ENCODE results near the gene SLC7A14.

SLC7A14 gene

DNA sequence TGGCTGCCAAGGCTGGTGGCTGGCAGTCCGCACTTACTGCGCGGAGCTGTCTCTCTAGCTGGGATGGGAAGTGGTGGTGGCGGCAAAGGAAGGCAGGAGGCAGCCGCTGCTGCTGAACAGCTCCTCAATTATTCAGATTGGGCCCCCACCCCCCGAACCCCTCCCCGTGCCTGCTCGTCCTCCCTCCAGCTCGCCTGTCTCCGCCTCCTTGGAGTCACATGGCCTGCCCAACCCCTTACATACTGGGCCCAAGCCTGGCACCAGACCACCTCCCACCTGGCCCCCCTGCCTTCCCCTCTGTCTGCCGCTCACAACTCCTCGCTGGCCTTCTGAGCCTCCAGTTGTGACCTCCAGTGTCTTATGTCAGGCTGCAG is at the start of gene SLC7A14:
Gene SLC7A14, minus strand, starts transcription at position 139 of the 374 bp plus-strand sequence. CDS start 59,139 bp downstream, outside the sequence.
- H3K36me3 Mint-ChIP-seq, result peaks cover 1% of the 10 kb centered on the region
- no peaks in the 10 kb centered on the region for H3K4me1 Mint-ChIP-seq
- H3K27me3 Mint-ChIP-seq, result peaks cover 50% of the 10 kb centered on the region
- H3K4me3 Mint-ChIP-seq, result no peak within 1 kb of the TSS
- peaks cover 16% of the 10 kb centered on the region for H3K9me3 Mint-ChIP-seq
- H3K27ac Mint-ChIP-seq, result no peak within 1 kb of the TSS

DNA sequence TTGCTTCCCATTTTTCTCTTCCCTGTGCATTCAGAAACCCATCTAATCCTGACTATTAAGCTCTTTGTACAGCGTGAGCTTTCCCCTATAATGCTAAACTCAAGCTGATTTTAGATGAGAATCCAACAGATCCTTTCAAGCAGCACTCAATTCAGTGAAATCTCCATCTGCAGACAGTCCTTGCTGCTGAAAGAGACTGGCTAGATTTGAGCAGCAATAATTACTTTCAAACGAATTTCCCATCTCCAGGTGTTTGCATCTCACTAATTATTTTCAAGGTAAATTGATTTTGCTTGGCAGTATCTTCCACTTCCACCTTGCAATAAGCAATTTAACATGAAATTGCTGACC is 49.5 kb upstream of the SLC7A14 start:
- no peaks in the 10 kb centered on the region for H3K36me3 Mint-ChIP-seq
- H3K4me3 Mint-ChIP-seq, result no peak overlapping the region
- no peaks in the 10 kb centered on the region for H3K4me1 Mint-ChIP-seq
- no peak overlapping the region for H3K27ac Mint-ChIP-seq
- peaks cover 9% of the 10 kb centered on the region for H3K27me3 Mint-ChIP-seq
- H3K9me3 Mint-ChIP-seq, result no peaks in the 10 kb centered on the region

DNA sequence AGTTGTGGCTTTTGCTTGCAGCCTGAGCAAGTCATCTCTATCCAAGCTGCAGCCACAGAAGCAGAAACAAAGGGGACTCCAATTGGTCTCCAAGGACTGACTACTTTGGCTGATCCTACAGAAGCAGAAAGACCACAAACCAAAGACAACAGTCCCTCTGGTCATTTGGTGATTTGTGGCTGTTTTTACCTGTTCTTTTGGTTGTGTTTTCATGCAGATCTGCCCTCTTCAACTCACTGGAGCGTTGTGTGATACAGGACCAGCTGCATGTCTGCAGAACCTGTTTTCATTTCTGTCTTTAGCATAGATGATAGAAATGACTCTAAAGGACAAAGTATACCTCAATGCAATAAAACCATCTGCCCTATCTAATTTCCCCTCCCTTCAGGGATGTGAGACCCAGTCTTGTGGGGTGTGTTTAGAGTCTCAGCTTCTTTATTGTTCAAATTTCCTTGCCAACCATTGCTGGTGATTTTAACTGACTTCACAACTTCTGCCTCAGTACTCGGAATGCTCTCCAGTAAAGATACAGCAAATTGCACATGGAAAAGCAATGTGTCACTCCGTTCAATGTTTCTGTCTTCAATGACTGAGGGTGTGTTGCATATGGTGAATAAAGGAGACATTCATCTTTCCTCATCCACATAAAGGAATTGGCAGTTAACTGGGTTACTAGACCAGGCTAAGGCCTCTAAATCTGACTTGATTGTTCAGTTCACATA is 48.9 kb upstream of the SLC7A14 start:
- no peaks in the 10 kb centered on the region for H3K9me3 Mint-ChIP-seq
- no peak overlapping the region for H3K4me3 Mint-ChIP-seq
- H3K27me3 Mint-ChIP-seq, result peaks cover 9% of the 10 kb centered on the region
- no peaks in the 10 kb centered on the region for H3K36me3 Mint-ChIP-seq
- no peaks in the 10 kb centered on the region for H3K4me1 Mint-ChIP-seq
- H3K27ac Mint-ChIP-seq, result no peak overlapping the region

DNA sequence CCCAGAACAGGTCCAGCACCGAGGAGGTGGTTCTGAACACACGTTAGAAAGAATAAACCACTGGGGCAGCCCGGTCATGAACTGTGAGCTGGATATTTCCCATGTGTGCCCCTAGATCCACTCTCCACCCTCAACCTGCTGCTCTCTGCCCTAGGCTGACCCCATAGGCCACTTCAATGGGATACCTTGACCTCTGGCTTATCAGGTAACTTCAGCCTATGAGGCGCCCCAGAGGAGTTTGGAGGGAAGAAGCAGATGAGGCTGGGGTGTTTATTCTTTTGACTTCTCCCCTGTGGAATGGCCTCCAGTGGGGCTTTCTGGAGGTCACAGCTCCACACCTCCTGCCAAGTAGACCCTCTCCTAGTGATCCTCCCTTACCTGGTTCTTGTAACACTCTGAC is 47.7 kb upstream of the SLC7A14 start:
- no peak overlapping the region for H3K27ac Mint-ChIP-seq
- no peaks in the 10 kb centered on the region for H3K9me3 Mint-ChIP-seq
- no peaks in the 10 kb centered on the region for H3K4me1 Mint-ChIP-seq
- no peaks in the 10 kb centered on the region for H3K36me3 Mint-ChIP-seq
- H3K27me3 Mint-ChIP-seq, result peaks cover 9% of the 10 kb centered on the region
- H3K4me3 Mint-ChIP-seq, result no peak overlapping the region

DNA sequence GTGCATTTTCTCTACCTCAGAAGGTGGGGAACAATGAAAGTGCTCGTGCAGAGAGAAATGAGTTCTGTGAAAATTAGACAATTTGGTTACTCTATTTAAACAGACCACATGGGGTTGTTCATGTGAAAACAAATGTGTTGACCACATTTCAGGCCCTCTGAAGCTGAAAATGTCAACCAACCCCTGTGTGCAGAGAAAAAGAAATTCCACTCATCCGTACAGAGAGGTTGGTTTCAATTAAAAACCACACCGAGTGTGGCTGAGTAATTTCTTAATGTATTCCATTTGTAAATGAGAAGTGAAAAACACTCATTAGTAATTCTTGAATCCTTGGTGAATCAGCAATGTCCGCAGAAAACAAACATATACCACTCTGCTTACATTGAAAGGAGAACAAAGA is 46.9 kb upstream of the SLC7A14 start:
- Mint-ChIP-seq H3K9me3 (no peaks in the 10 kb centered on the region), H3K4me3 (no peak overlapping the region), H3K4me1 (no peaks in the 10 kb centered on the region), H3K27ac (no peak overlapping the region), H3K27me3 (peaks cover 9% of the 10 kb centered on the region), H3K36me3 (no peaks in the 10 kb centered on the region)

DNA sequence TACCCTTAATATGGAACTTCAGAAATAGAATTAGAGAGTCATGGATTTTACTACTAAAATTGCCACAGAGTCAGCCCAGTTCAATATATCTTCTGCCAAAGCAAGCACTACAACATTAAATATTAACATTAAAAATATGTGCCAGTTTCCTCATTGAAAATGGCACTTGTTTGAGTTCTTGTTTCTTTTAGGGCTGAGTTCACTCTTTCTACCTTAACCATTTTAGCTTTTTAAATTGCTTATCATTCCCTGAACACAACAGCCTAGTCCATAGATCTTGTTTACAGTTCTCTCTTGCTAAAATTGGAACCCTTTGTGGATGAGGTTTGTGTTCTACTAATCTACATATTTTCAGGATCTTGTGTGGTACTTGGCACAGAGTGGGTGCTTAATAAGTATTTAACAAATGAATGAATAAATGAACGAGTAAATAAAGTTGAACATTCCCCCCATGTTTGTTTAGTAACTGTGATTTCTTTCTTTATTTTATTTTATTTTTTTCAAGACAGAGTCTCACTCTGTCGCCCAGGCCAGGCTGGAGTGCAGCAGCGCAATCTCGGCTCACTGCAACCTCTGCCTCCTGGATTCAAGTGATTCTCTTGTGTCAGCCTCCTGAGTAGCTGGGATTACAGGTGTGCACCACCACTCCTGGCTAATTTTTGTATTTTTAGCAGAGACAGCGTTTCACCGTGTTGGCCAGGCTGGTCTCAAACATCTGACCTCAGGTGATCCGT is 46.0 kb upstream of the SLC7A14 start:
- no peak overlapping the region for H3K4me3 Mint-ChIP-seq

DNA sequence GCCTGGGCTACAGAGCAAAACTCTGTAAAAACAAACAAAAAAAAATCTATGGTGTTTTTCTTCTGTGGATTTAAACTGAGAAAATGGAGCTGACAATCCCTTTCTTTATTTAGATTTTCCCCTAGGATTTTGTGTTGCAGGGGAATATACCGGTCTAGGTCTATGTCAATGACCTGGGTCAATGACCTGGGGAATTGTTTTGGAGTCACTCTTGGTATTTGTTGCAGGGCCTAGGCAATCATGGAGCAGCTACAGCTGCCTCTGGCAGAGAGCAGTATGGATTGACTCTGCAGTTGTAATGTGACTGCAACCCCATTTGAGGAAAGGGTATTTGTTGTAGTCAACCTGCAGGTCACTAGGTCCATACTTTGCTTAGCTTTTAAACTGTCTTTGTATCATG is 37.6 kb upstream of the SLC7A14 start:
- H3K4me3 Mint-ChIP-seq, result no peak overlapping the region
- H3K4me1 Mint-ChIP-seq, result no peaks in the 10 kb centered on the region
- no peaks in the 10 kb centered on the region for H3K36me3 Mint-ChIP-seq
- no peak overlapping the region for H3K27ac Mint-ChIP-seq
- peaks cover 14% of the 10 kb centered on the region for H3K27me3 Mint-ChIP-seq
- H3K9me3 Mint-ChIP-seq, result no peaks in the 10 kb centered on the region

More for the DNA sequence above, 46.0 kb upstream of the SLC7A14 start:
- Mint-ChIP-seq H3K36me3 (no peaks in the 10 kb centered on the region), H3K27me3 (peaks cover 9% of the 10 kb centered on the region), H3K9me3 (no peaks in the 10 kb centered on the region), H3K27ac (no peak overlapping the region), H3K4me1 (no peaks in the 10 kb centered on the region)

DNA sequence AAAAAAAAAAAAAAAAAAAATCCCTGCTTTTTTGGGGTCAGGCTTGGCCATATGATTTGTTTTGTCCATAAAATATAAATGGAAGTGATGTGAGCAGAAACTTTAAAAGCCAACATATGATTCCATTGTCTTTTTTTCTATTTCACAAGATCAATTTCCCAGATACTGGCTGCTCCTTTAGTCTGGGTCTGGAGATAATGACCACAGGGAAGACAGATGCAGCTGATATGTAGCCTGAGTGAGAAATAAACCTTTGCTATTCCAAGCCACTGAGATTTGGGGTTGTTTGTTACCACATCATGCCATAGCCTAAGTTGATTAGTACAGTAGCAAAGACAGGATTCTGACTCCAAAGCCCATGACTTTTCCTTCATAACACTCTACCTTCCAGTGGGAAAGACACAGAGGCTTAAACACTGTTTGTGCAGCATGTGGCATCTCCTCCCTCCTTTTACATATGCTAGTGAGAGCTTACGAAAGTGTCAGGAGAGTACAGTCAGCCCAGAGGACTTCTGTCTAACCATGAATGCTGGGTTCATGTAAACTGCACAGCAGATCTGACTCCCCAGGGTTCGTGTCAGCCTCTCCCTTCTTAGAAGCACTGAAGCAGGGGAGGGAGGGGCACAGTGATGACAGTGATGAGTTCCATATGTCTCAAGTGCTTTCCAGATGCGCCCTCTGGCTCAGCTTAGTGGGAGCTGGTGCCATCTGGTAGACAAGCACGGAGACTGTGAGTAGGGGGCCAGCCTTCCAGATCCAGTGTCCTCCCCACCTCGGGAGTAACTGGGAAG is 36.7 kb upstream of the SLC7A14 start:
- Mint-ChIP-seq H3K4me3 (no peak overlapping the region), H3K9me3 (no peaks in the 10 kb centered on the region), H3K4me1 (no peaks in the 10 kb centered on the region), H3K27ac (no peak overlapping the region), H3K27me3 (peaks cover 15% of the 10 kb centered on the region), H3K36me3 (no peaks in the 10 kb centered on the region)

DNA sequence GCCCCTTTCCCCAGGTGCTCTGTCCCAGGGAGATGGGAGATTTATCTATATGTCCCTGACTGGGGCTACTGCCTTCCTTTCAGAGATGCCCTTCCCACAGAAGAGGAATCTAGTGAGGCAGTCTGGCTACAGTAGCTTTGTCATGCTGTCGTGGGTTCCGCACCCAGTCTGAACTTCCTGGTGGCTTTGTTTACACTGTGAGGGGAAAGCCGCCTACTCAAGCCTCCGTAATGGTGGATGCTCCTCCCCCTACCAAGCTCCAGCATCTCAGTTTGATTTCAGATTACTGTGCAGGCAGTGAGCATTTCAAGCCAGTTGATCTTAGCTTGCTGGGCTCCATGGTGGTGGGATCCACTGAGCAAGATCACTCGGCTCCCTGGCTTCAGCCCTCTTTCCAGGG is 35.4 kb upstream of the SLC7A14 start:
- Mint-ChIP-seq H3K27me3 (peaks cover 13% of the 10 kb centered on the region), H3K4me3 (no peak overlapping the region), H3K4me1 (no peaks in the 10 kb centered on the region), H3K36me3 (no peaks in the 10 kb centered on the region), H3K9me3 (no peaks in the 10 kb centered on the region), H3K27ac (no peak overlapping the region)

DNA sequence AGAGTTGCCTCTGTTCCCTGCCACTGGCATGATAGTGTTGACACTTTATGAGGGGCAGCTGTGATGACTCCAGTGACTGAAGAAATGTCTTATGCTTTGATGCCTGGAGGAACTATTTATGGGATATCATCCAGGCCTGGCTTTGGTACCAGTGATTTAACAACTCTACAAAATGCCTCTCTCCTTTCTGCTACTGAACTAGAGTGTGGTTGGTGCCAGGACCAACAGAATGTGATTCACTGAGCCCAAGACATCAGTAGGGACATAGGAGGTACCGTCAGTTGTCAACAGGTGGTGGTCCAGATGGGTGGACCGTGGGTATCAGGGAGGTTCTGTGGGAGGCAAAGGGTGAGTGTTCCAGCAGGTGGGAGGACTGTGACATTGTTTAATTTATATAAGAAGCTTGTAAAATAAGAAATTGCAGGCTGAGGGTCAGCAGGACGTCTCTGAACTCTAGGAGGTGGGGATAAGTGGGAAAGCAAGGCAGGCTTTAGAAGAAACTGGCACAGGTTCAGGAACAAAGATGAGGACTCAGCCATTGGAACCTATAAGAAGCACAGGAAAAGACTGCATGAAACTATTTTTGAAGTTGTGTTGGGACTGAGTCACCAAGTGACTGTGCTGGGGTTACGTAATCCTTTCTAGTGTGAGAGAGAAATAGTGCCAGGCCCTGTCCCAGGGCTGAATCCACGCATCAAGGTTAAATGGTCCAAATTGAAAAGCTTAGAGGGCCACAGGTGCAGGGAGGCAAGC is 28.5 kb upstream of the SLC7A14 start:
- Mint-ChIP-seq H3K4me3 (no peak overlapping the region), H3K9me3 (no peaks in the 10 kb centered on the region), H3K4me1 (no peaks in the 10 kb centered on the region), H3K27me3 (peaks cover 7% of the 10 kb centered on the region), H3K27ac (no peak overlapping the region), H3K36me3 (no peaks in the 10 kb centered on the region)

DNA sequence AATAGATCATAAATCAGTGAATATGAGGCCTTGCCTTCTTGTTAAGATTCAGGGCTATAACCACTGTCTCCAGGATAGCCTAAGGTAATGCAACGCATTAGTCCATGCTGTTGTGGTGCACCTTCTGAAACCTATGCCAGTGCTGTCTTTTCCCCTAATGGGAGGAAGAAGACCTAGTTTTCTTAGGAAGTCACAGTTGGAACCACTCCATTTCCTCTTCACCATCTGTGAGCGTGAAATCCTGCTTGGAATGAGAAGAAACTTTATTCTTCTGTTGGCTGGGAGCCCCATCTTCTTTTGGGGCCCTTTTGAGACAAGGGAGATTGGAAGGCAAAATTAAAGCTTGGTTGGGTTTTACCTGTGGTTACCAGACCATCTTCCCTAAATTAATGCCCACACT is 25.9 kb upstream of the SLC7A14 start:
- H3K4me3 Mint-ChIP-seq, result no peak overlapping the region
- no peaks in the 10 kb centered on the region for H3K36me3 Mint-ChIP-seq
- no peak overlapping the region for H3K27ac Mint-ChIP-seq
- H3K9me3 Mint-ChIP-seq, result no peaks in the 10 kb centered on the region
- no peaks in the 10 kb centered on the region for H3K4me1 Mint-ChIP-seq
- peaks cover 3% of the 10 kb centered on the region for H3K27me3 Mint-ChIP-seq

DNA sequence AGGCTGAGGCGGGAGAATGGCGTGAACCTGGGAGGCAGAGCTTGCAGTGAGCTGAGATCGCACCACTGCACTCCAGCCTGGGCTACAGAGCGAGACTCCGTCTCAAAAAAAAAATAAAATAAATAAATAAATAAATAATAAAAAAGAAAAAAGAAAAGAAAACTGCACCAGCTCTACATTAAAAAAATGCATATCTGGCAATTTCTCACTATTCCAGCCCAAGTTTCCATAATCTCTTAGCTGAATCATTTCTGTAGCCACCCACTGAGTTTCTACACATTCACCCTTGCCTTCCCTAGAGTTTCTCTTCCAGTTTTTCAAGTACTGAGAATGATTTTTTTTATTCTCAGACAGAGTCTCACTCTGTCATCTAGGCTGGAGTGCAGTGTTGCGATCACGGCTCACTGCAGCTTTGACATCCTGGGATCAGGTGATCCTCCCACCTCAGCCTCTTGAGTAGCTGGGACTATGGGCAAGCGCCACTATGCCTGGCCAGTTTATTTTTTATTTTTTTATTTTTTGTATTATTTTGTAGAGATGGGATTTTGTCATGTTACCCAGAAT is 24.5 kb upstream of the SLC7A14 start:
- no peak overlapping the region for H3K4me3 Mint-ChIP-seq
- H3K27ac Mint-ChIP-seq, result no peak overlapping the region
- H3K36me3 Mint-ChIP-seq, result no peaks in the 10 kb centered on the region
- H3K27me3 Mint-ChIP-seq, result peaks cover 3% of the 10 kb centered on the region
- no peaks in the 10 kb centered on the region for H3K4me1 Mint-ChIP-seq
- H3K9me3 Mint-ChIP-seq, result no peaks in the 10 kb centered on the region

DNA sequence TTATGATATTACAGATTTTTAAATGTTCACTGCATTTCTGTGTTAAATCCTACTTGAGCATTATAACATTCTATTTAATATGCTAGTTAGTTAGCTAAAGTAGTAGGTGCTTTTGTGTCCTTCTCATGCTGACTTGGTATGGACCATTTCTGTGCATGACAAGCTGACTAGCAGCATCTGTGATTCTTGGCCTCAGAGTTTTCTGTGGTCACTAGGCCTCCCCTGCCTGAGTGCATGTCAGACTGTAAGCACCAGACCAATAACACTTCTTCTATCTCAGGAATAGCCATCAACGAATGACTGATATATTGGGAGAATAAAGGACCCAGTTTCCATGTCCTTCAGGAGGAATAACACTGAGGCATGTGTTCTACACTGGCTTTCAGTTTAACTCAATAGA is 22.6 kb upstream of the SLC7A14 start:
- Mint-ChIP-seq H3K27me3 (peaks cover 10% of the 10 kb centered on the region), H3K9me3 (no peaks in the 10 kb centered on the region), H3K36me3 (no peaks in the 10 kb centered on the region), H3K27ac (no peak overlapping the region), H3K4me1 (no peaks in the 10 kb centered on the region), H3K4me3 (no peak overlapping the region)

DNA sequence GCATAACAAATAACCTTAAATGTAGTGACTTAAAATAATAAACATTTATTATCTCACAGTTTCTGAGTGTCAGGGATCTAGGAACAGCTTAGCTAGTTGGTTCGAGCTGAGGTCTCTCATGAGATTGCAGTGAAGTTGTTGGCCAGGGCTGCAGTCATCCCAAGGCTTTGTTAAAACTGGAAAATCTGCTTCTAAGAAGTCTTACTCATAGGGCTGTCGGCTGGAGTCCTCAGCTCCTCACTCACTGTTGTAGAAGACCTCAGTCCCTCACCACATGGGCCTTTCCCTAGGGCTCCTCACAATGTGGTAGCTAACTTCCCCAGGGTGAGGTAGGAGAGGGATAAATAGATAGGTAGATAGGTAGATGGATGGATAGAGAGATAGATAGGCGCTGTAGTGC is 20.8 kb upstream of the SLC7A14 start:
- Mint-ChIP-seq H3K36me3 (no peaks in the 10 kb centered on the region), H3K4me3 (no peak overlapping the region), H3K9me3 (no peaks in the 10 kb centered on the region), H3K27ac (no peak overlapping the region), H3K4me1 (no peaks in the 10 kb centered on the region), H3K27me3 (peaks cover 15% of the 10 kb centered on the region)

DNA sequence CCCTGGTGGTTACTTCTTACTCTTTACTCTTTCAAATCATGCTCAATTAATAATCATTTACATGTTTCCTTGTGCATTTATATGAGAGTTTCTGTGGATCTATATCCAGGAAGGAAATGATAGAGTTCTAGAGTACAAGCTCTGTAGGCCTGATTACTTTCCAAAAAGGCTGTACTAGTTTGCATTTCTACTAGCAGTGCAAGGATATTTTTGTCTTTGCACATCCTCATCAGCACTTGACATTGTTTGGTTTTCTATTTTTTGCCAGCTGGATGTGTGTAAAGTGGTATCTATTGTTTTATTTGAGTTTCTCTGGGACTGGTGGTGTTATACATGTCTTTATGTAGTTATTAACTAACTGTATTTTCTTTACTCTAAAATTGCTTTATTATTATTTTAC is 19.6 kb upstream of the SLC7A14 start:
- H3K27ac Mint-ChIP-seq, result no peak overlapping the region
- no peak overlapping the region for H3K4me3 Mint-ChIP-seq
- no peaks in the 10 kb centered on the region for H3K4me1 Mint-ChIP-seq
- no peaks in the 10 kb centered on the region for H3K9me3 Mint-ChIP-seq
- H3K27me3 Mint-ChIP-seq, result peaks cover 17% of the 10 kb centered on the region
- peaks cover 1% of the 10 kb centered on the region for H3K36me3 Mint-ChIP-seq
